ENCODE data around the gene PFDN4.

The PFDN4 gene

GRCh38 chr20:54207743-54208547 lies at the start of gene PFDN4:
PFDN4 (plus strand) TSS chr20:54208087; CDS start chr20:54208101, 14 bp downstream.
- DNase-seq, result peak; percentile 86

GRCh38 chr20:54158226-54158625 lies 49.7 kb upstream of the PFDN4 start:
- no peak for DNase-seq

- DNase-seq, result no peak
These were observed 49.0 kb upstream of the PFDN4 start for GRCh38 chr20:54158856-54159418.

GRCh38 chr20:54160065-54161007 lies 47.6 kb upstream of the PFDN4 start:
- DNase-seq, result no peak

GRCh38 chr20:54161008-54161820 lies 46.7 kb upstream of the PFDN4 start:
- no peak for DNase-seq

GRCh38 chr20:54161821-54162149 lies 46.1 kb upstream of the PFDN4 start:
- no peak for DNase-seq

GRCh38 chr20:54162378-54163009 lies 45.4 kb upstream of the PFDN4 start:
- no peak for DNase-seq

GRCh38 chr20:54163402-54163801 lies 44.5 kb upstream of the PFDN4 start:
- no peak for DNase-seq

- DNase-seq, result no peak
These were observed 42.9 kb upstream of the PFDN4 start for GRCh38 chr20:54165014-54165413.

- no peak for DNase-seq
These were observed 42.1 kb upstream of the PFDN4 start for GRCh38 chr20:54165803-54166202.

- no peak for DNase-seq
These were observed 40.8 kb upstream of the PFDN4 start for GRCh38 chr20:54166987-54167662.

GRCh38 chr20:54167909-54168872 lies 39.7 kb upstream of the PFDN4 start:
- DNase-seq, result no peak

- DNase-seq, result no peak
These were observed 38.7 kb upstream of the PFDN4 start for GRCh38 chr20:54168961-54169862.

- no peak for DNase-seq
These were observed 37.8 kb upstream of the PFDN4 start for GRCh38 chr20:54170026-54170471.

- no peak for DNase-seq
These were observed 36.9 kb upstream of the PFDN4 start for GRCh38 chr20:54170963-54171362.

- no peak for DNase-seq
These were observed 35.4 kb upstream of the PFDN4 start for GRCh38 chr20:54172532-54172855.

GRCh38 chr20:54172856-54173652 lies 34.8 kb upstream of the PFDN4 start:
- no peak for DNase-seq

- DNase-seq, result peak; percentile 16
These were observed 34.0 kb upstream of the PFDN4 start, which contains the start of gene CYP24A1 for GRCh38 chr20:54173653-54174456. CYP24A1 (minus strand) TSS chr20:54173986; CDS start chr20:54173579, 407 bp downstream.
